ENCODE data around the gene NLRC3. TPM values are rescaled to one million over a fixed set of nuclear protein-coding genes. Genes with fewer than 3 reads are reported as not detected.

NLRC3 gene
- total RNA-seq, 2 experiments from 2014 or later, result 92.6 to 94.6 TPM

DNA sequence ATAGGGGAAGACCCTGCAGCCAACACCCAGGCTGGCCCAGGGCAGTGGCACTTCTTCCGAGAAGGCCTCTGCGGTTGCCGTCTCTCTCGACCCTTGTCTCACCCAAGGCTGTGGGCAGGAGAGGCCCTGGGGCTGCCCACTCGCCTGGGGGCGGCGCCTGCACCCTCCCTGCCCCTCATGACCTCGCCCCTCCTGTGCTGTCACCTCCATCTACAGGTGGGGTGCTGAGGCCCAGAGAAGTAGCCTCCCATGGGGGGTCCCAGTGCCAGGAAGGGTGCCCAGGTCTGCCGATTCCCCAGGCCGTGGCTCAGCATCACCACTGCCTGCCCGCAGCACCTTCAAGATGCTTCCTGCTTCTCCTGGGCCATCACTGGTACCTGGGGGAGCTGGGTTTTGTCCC lies 992 bp downstream of the NLRC3 start:
- ChIA-PET POLR2A (interaction anchor here (0.9 to 1.0 kb wide), 2 partner anchors 22 to 176 kb away, joined by 3 to 4 read pairs; no protein-coding TSS in a partner anchor), CTCF (interaction anchor here (0.9 to 2.2 kb wide), 2 partner anchors 36 to 49 kb away, joined by 3 to 5 read pairs; partner anchors contain the start of gene SLX4)
- peaks cover 69% of the 10 kb centered on the region for H3K4me1 Mint-ChIP-seq (ENCODE audit: low read depth)
- H3K27ac Mint-ChIP-seq, result peak overlapping the region; percentile 99
- no peaks in the 10 kb centered on the region for H3K27me3 Mint-ChIP-seq (ENCODE audit: low read depth)
- peaks cover 50% of the 10 kb centered on the region for H3K36me3 Mint-ChIP-seq (ENCODE audit: low read depth)
- DNase-seq (peak; percentile 42), ATAC-seq (peak; percentile 13)
- no peaks in the 10 kb centered on the region for H3K9me3 Mint-ChIP-seq (ENCODE audit: insufficient read depth)
- peak overlapping the region; percentile 96 for H3K4me3 Mint-ChIP-seq

DNA sequence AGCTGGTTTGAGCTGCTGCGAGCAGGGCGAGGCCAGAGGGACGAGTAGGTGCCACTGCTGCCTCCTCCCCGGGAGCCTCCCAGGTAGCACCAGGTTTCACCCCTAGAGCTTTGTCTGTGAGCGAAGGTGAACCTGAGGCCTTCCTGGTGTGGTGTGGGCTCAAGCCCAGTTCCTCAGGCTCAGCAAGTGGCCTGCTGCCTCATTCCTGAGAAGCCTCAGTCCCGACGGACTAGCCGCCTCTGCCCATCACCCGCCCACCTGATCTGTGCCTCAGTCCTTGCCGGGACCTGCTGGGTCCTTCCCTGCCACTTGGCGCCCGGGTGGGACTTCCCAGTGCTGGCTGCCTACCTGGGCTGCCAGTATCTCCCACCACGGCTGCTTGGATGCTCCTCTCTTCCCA lies 1.7 kb downstream of the NLRC3 start:
- no peak for DNase-seq
- Mint-ChIP-seq H3K27me3 (ENCODE audit: low read depth) (no peaks in the 10 kb centered on the region), H3K9me3 (ENCODE audit: insufficient read depth) (peaks cover 4% of the 10 kb centered on the region), H3K4me3 (peak overlapping the region; percentile 96), H3K27ac (peak overlapping the region; percentile 80), H3K36me3 (ENCODE audit: low read depth) (peaks cover 54% of the 10 kb centered on the region), H3K4me1 (ENCODE audit: low read depth) (peaks cover 65% of the 10 kb centered on the region)
- POLR2A ChIA-PET, result interaction anchor here (0.6 to 1.1 kb wide), 3 partner anchors 11 to 175 kb away, joined by 3 to 4 read pairs (median 3); no protein-coding TSS in a partner anchor
- ATAC-seq, result no peak
- CTCF ChIA-PET, result interaction anchor here (0.9 kb wide), 1 partner anchor 48 kb away, joined by 3 read pairs; no protein-coding TSS in a partner anchor

DNA sequence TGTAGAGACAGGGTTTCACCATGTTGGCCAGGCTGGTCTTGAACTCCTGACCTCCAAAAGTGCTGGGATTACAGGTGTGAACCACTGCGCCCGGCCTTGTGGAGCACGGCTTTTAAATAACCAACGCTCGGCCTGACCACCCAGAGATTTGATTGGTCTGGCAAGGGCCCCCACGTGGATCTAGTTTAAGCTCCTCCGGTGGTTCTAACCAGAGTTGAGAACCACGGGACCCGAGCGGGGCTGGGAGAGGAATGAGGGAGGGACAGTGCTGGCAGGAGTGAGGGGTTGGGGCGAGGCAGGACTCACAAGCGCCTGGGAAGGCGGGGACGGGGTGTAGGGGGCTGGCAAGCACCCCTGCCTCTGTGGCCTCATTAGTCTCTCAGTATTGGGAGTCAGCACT lies 3.0 kb downstream of the NLRC3 start:
- peaks cover 61% of the 10 kb centered on the region for H3K36me3 Mint-ChIP-seq (ENCODE audit: low read depth)
- peaks cover 10% of the 10 kb centered on the region for H3K9me3 Mint-ChIP-seq (ENCODE audit: insufficient read depth)
- ChIA-PET POLR2A (interaction anchor here (0.7 kb wide), 1 partner anchor 395 kb away, joined by 3 read pairs; no protein-coding TSS in a partner anchor), CTCF (no interaction called here)
- ATAC-seq (no peak), DNase-seq (no peak)
- H3K27ac Mint-ChIP-seq, result no peak overlapping the region
- H3K27me3 Mint-ChIP-seq (ENCODE audit: low read depth), result no peaks in the 10 kb centered on the region
- peak overlapping the region; percentile 96 for H3K4me3 Mint-ChIP-seq
- peaks cover 55% of the 10 kb centered on the region for H3K4me1 Mint-ChIP-seq (ENCODE audit: low read depth)

DNA sequence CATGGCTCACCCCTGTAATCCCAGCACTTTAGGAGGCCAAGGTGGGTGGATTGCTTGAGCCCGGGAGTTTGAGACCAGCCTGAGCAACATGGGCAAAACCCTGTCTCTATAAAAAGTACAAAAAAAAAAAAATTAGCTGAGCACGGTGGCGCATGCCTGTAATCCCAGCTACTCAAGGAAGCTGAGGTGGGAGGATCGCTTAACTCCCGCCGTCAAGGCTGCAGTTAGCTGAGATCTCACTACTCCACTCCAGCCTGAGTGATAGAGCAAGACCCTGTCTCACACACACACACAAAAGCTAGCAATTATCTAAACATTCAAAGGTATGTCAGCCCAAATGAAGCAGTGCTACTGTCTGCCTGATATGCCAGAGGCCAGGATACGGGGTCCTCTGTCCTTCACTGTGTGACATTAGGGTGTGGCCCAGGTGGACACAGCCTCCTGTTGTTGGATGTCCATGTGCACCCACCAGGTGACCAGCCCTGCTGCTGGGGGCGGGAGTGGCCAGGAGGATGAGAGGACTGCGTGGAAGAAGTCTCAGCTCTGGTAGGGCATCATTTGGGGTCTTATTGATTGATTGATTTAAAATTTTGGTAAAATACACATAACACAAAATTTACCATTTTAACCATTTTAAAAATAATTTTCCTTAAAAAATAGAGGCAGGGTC lies 3.9 kb downstream of the NLRC3 start:
- CTCF ChIA-PET, result no interaction called here
- H3K27ac Mint-ChIP-seq, result peak overlapping the region; percentile 63

DNA sequence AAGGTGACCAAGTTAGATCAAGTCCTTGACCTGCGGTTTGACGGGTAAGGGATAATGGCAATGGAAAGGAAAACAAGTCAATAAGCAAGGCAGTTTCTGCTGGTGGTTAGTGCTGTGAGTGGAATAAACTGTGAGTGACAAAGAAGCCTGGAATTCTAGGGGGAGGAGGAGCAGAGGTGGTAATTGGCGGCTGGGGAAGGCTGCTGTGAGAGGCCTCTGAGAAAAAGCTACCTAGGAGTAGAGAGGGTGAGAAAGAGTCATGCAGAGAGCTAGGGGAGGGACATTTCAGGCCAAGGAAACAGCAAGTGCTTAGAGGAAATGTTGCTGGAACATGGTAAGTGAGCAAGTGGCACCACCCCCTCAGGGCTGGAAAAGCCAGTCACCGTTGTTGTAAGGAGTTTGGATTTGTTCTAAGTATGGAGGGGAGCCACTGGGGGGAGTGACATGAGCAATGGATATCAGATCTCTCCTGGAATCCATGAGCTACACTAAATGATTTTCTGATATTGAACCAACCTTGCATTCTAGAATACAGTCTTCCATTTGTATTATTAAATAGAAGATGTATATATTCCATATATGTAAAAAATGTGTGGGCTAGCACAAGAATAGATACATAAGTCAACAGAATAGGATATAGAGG lies 6.7 kb downstream of the NLRC3 start:
- no peak for ATAC-seq
- DNase-seq, result no peak
- peaks cover 10% of the 10 kb centered on the region for H3K9me3 Mint-ChIP-seq (ENCODE audit: insufficient read depth)
- peaks cover 64% of the 10 kb centered on the region for H3K36me3 Mint-ChIP-seq (ENCODE audit: low read depth)
- no peak overlapping the region for H3K27ac Mint-ChIP-seq
- H3K27me3 Mint-ChIP-seq (ENCODE audit: low read depth), result no peaks in the 10 kb centered on the region
- no peak overlapping the region for H3K4me3 Mint-ChIP-seq
- peaks cover 36% of the 10 kb centered on the region for H3K4me1 Mint-ChIP-seq (ENCODE audit: low read depth)
- ChIA-PET CTCF (no interaction called here), POLR2A (no interaction called here)

More for the DNA sequence above, 3.9 kb downstream of the NLRC3 start:
- H3K27me3 Mint-ChIP-seq (ENCODE audit: low read depth), result no peaks in the 10 kb centered on the region
- POLR2A ChIA-PET, result interaction anchor here (0.6 kb wide), 1 partner anchor 29 kb away, joined by 3 read pairs; no protein-coding TSS in a partner anchor
- H3K4me3 Mint-ChIP-seq, result no peak overlapping the region
- peaks cover 50% of the 10 kb centered on the region for H3K4me1 Mint-ChIP-seq (ENCODE audit: low read depth)
- no peak for DNase-seq
- ATAC-seq, result no peak
- H3K36me3 Mint-ChIP-seq (ENCODE audit: low read depth), result peaks cover 64% of the 10 kb centered on the region
- H3K9me3 Mint-ChIP-seq (ENCODE audit: insufficient read depth), result peaks cover 10% of the 10 kb centered on the region

DNA sequence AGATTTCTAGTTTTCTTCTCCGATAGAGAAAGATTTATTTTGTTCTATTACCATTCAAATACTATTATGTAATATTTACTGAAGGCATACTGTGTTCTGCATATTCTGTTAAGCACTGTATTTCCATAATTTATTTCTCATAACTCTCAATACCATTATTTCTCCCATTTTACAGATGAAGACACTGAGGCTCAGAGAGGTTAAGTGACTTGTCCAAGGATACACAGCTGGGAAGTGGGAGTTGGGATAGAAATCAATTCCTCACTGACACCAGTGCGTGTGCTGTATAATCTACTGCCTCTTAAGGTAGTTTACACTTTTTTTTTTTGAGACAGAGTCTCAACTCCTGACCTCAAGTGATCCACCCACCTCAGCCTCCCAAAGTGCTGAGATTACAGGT lies 7.4 kb downstream of the NLRC3 start:
- POLR2A ChIA-PET, result no interaction called here
- DNase-seq (no peak), ATAC-seq (no peak)
- Mint-ChIP-seq H3K9me3 (ENCODE audit: insufficient read depth) (peaks cover 10% of the 10 kb centered on the region), H3K27ac (no peak overlapping the region), H3K4me3 (no peak overlapping the region), H3K36me3 (ENCODE audit: low read depth) (peaks cover 64% of the 10 kb centered on the region), H3K27me3 (ENCODE audit: low read depth) (no peaks in the 10 kb centered on the region), H3K4me1 (ENCODE audit: low read depth) (peaks cover 29% of the 10 kb centered on the region)
- CTCF ChIA-PET, result no interaction called here

DNA sequence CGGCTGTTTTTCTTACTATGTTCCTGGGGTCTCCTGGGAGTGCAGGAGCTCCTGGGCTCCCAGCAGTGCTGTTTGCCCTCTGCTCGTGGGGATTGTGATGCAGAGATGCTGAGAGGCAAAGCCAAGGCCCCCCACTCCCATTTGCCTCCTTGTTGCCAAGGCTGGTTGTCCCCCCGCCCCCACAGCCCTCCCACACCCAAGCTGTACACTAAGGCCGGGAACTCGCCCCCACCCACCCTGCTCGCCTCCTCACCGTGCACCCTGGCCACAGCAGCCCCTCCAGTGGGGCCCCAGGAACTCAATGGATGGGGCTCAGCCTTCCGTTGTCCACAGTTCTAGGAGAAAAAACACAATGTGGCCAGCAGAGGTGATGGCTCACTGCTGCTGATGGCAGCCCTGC lies 10.2 kb downstream of the NLRC3 start:
- ChIA-PET CTCF (interaction anchor here (0.7 kb wide), 1 partner anchor 26 kb away, joined by 3 read pairs; no protein-coding TSS in a partner anchor), POLR2A (interaction anchor here (1.3 kb wide), 1 partner anchor 11 kb away, joined by 4 read pairs; no protein-coding TSS in a partner anchor)
- Mint-ChIP-seq H3K9me3 (ENCODE audit: insufficient read depth) (peaks cover 10% of the 10 kb centered on the region), H3K4me3 (no peak overlapping the region), H3K4me1 (ENCODE audit: low read depth) (peaks cover 11% of the 10 kb centered on the region), H3K27ac (no peak overlapping the region), H3K27me3 (ENCODE audit: low read depth) (no peaks in the 10 kb centered on the region), H3K36me3 (ENCODE audit: low read depth) (peaks cover 57% of the 10 kb centered on the region)
- DNase-seq (no peak), ATAC-seq (no peak)

DNA sequence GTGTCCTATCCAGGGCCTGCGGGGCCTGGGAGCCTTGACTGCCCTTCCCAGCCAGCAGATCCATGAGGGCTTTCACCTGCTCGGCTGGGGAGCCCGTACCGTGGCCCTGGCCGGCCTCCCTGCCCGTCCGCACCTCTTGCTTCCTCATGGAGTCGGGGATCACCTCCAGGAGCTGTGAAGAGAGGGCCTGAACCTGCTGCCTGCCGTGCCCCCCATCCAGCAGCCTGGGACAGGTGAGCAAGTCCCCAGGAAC lies 12.4 kb downstream of the NLRC3 start:
- DNase-seq (no peak), ATAC-seq (no peak)
- peaks cover 51% of the 10 kb centered on the region for H3K36me3 Mint-ChIP-seq (ENCODE audit: low read depth)
- peaks cover 2% of the 10 kb centered on the region for H3K4me1 Mint-ChIP-seq (ENCODE audit: low read depth)
- no peak overlapping the region for H3K4me3 Mint-ChIP-seq
- ChIA-PET POLR2A (no interaction called here), CTCF (no interaction called here)
- no peak overlapping the region for H3K27ac Mint-ChIP-seq
- H3K27me3 Mint-ChIP-seq (ENCODE audit: low read depth), result no peaks in the 10 kb centered on the region
- H3K9me3 Mint-ChIP-seq (ENCODE audit: insufficient read depth), result no peaks in the 10 kb centered on the region

DNA sequence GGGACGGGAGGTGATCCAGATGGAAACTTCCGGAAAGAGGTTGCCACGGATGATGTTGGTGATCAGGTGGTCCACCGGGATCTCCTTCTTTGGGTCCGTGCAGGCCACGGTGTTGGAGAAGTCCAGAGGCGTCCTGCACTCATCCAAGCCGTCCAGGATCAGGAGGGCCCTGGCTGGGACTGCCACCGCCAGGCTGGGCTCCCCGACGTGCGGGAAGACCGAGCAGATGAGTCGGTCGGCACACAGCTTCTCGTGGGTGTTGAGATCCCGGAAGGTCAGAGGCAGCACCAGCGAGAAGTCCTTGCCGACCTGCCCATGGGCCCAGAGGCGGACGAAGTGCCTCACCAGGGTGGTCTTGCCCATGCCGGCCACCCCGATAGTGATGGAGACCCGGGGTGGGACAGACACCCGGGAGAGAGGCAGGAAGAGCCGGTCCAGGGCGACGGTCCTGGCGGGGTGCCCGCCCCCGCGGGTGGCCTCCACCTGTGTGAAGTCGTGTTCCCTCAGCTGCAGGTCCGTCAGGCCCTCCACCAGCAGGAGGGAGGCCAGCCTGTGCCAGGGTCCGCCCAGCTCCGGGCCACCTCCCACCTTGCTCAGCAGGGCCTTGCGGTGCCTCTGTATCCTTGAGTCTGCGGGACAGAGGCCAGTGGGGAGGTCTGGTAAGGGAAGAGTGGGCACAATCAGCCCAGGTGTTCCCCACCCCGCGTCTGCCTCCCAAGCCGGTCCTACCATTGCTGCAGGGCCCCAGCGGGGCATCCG lies 12.9 kb downstream of the NLRC3 start:
- DNase-seq (no peak), ATAC-seq (no peak)
- H3K4me1 Mint-ChIP-seq (ENCODE audit: low read depth), result peaks cover 2% of the 10 kb centered on the region
- ChIA-PET CTCF (no interaction called here), POLR2A (no interaction called here)
- H3K27me3 Mint-ChIP-seq (ENCODE audit: low read depth), result no peaks in the 10 kb centered on the region
- H3K9me3 Mint-ChIP-seq (ENCODE audit: insufficient read depth), result no peaks in the 10 kb centered on the region
- H3K4me3 Mint-ChIP-seq, result no peak overlapping the region
- H3K27ac Mint-ChIP-seq, result no peak overlapping the region
- H3K36me3 Mint-ChIP-seq (ENCODE audit: low read depth), result peaks cover 48% of the 10 kb centered on the region

DNA sequence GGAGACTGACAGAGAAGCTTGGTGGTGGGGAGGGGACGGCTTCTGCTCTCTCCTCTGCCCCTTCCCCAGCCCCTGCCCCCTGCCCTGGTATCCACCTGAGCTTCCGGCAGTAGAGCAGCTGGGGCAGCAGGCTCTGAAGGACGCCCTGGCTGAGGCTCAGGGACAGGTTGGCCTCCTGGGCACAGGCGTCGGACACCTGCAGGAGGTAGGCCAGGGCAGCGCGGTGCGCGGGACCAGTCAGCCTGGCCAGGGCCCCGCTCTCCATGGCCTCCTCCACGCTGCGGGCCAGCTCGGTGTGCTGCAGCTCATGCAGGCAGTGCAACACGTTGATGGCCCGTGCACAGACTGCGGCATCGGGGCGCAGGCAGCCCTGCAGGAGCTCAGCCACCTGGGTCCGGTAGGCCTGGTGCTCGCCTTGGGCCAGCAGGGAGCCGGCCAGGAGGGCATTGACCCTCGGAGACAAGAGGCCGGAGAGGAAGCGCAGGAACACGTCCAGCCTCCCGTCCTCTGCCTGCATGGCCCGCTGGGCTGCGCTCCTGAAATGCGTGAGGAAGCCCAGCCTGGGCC lies 14.2 kb downstream of the NLRC3 start:
- ChIA-PET POLR2A (interaction anchor here (0.7 kb wide), 1 partner anchor 29 kb away, joined by 3 read pairs; no protein-coding TSS in a partner anchor), CTCF (interaction anchor here (0.6 kb wide), 1 partner anchor 354 kb away, joined by 5 read pairs; no protein-coding TSS in a partner anchor)
- no peak for DNase-seq
- ATAC-seq, result no peak
- Mint-ChIP-seq H3K9me3 (ENCODE audit: insufficient read depth) (no peaks in the 10 kb centered on the region), H3K36me3 (ENCODE audit: low read depth) (peaks cover 52% of the 10 kb centered on the region), H3K4me3 (no peak overlapping the region), H3K4me1 (ENCODE audit: low read depth) (no peaks in the 10 kb centered on the region), H3K27ac (no peak overlapping the region), H3K27me3 (ENCODE audit: low read depth) (no peaks in the 10 kb centered on the region)

DNA sequence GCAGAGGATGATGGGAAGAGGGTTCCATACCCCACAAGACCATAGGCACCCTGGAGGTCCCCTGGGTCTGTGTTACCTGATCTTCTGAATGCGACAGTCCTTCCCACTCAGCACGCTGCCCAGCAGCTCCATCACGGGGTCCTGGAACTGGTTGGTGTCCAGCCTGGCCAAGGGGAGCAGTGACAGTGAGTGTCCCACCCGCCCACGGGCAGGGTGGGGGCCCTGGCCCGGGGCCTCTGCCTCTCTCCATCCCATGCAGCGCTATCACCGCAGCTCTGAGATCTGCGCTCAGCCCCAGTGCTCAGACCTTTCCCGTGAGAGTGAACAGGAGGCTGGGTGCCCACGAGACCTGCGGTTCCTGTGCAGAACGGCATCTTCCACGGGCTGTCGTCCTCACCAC lies 15.6 kb downstream of the NLRC3 start:
- POLR2A ChIA-PET, result no interaction called here
- no peak for ATAC-seq
- Mint-ChIP-seq H3K36me3 (ENCODE audit: low read depth) (peaks cover 59% of the 10 kb centered on the region), H3K4me1 (ENCODE audit: low read depth) (no peaks in the 10 kb centered on the region), H3K4me3 (no peak overlapping the region), H3K27me3 (ENCODE audit: low read depth) (no peaks in the 10 kb centered on the region), H3K27ac (no peak overlapping the region), H3K9me3 (ENCODE audit: insufficient read depth) (no peaks in the 10 kb centered on the region)
- CTCF ChIA-PET, result no interaction called here
- no peak for DNase-seq
